Endodermal cell (in vitro differentiated cells): ENCODE data around the gene ADAMTS12. TPM values are rescaled to one million over a fixed set of nuclear protein-coding genes. Genes with fewer than 3 reads are reported as not detected.

Source experiments
- DNase-seq: peaks from one replicate; pipeline ENCODE4 v3.0.0-alpha.2; 2017
- H3K27ac ChIP-seq: 2 replicates; pipeline ENCODE4 v1.5.1; 2013; ENCODE audit warnings: mild to moderate bottlenecking, low read depth, low read length, moderate library complexity
- H3K27me3 ChIP-seq: 2 replicates; pipeline ENCODE4 v1.6.1; 2013; ENCODE audit warnings: mild to moderate bottlenecking, low read length, moderate library complexity; ENCODE audit not compliant: insufficient read depth, control insufficient read depth, poor library complexity, severe bottlenecking
- H3K36me3 ChIP-seq: 2 replicates; pipeline ENCODE4 v1.7.0; 2013; ENCODE audit warnings: mild to moderate bottlenecking, low read length, moderate library complexity; ENCODE audit not compliant: control insufficient read depth, insufficient read depth
- H3K4me1 ChIP-seq: one replicate; pipeline ENCODE4 v1.7.0; 2013; ENCODE audit warnings: low read length; ENCODE audit not compliant: control insufficient read depth, insufficient read depth
- H3K4me3 ChIP-seq: 2 replicates; pipeline ENCODE4 v1.5.1; 2013; ENCODE audit warnings: mild to moderate bottlenecking, low read length, moderate library complexity
- H3K9ac ChIP-seq: 2 replicates; pipeline ENCODE4 v1.6.1; 2013; ENCODE audit warnings: mild to moderate bottlenecking, low read length, moderate library complexity; ENCODE audit not compliant: poor library complexity, severe bottlenecking; ENCODE audit errors: extremely low read depth
- H3K9me3 ChIP-seq: 2 replicates; pipeline ENCODE4 v1.6.1; 2013; ENCODE audit warnings: mild to moderate bottlenecking, low read length, moderate library complexity; ENCODE audit not compliant: control insufficient read depth
- H3K27ac Mint-ChIP-seq: 2 replicates; pipeline ENCODE4 v1.8.0; 2020; ENCODE audit warnings: mixed read lengths
- H3K27me3 Mint-ChIP-seq: 2 replicates; pipeline ENCODE4 v1.8.0; 2021; ENCODE audit warnings: mild to moderate bottlenecking, mixed read lengths; ENCODE audit not compliant: insufficient read depth
- H3K36me3 Mint-ChIP-seq: 2 replicates; pipeline ENCODE4 v1.8.0; 2020; ENCODE audit warnings: low read depth, mixed read lengths
- H3K4me1 Mint-ChIP-seq: 2 replicates; pipeline ENCODE4 v1.8.0; 2020; ENCODE audit warnings: mixed read lengths
- H3K4me3 Mint-ChIP-seq: 2 replicates; pipeline ENCODE4 v1.8.0; 2020; ENCODE audit warnings: mild to moderate bottlenecking, moderate library complexity, mixed read lengths
- H3K9me3 Mint-ChIP-seq: 2 replicates; pipeline ENCODE4 v1.8.0; 2020; ENCODE audit warnings: mild to moderate bottlenecking, mixed read lengths
- CTCF ChIP-seq: fragments of 200-600 bp; sonication (generic); conservative IDR thresholded peaks from 2 replicates; pipeline ENCODE4 v1.5.0; 2021; ENCODE audit warnings: antibody characterized with exemption, mild to moderate bottlenecking
- WGBS, 2 experiments: methylation state at CpG; one replicate each; pipeline versions ENCODE4 v1.1.5 to v1.1.7; 2013; ENCODE audit warnings: missing lambda C conversion rate in 2 of 2, mixed read lengths in 1 of 2; ENCODE audit not compliant: insufficient coverage in 1 of 2, insufficient read length in 1 of 2; 5-methylcytosine and 5-hydroxymethylcytosine counted together
- total RNA-seq, 2 donors: library from RNA; stranded (reverse); fragmentation: NEBNext Ultra II Directional in 1 of 2; extraction: Animal tissue kit (Norgen Biotek cat#: 25700) in 1 of 2; gene quantifications; 2 replicates in 1 of 2; 3 replicates in 1 of 2; pipeline ENCODE4 v1.2.1, GENCODE V29; 2021

Gene ADAMTS12
- total RNA-seq, 2 donors from 2014 or later = 80.2 to 123 TPM

GRCh38 chr5:33810491-33811120 is 81.2 kb downstream of the ADAMTS12 start:
- no peak overlapping the region for H3K9ac ChIP-seq
- TF ChIP-seq CTCF = no peak
- H3K27ac ChIP-seq = no peak overlapping the region
- H3K9me3 ChIP-seq = no peaks in the 10 kb centered on the region
- H3K27me3 ChIP-seq = no peaks in the 10 kb centered on the region
- DNase-seq = no peak
- 92 to 96% methylated on average over 2 to 3 of the region's 3 CpGs for WGBS, 2 experiments
- no peak overlapping the region for H3K4me3 Mint-ChIP-seq
- no peaks in the 10 kb centered on the region for H3K36me3 ChIP-seq
- peaks cover 5% of the 10 kb centered on the region for H3K4me1 Mint-ChIP-seq
- no peak overlapping the region for H3K27ac Mint-ChIP-seq
- no peaks in the 10 kb centered on the region for H3K27me3 Mint-ChIP-seq
- no peaks in the 10 kb centered on the region for H3K4me1 ChIP-seq
- H3K9me3 Mint-ChIP-seq = no peaks in the 10 kb centered on the region
- H3K36me3 Mint-ChIP-seq = peaks cover 14% of the 10 kb centered on the region
- no peak overlapping the region for H3K4me3 ChIP-seq

GRCh38 chr5:33809936-33810335 is 81.9 kb downstream of the ADAMTS12 start:
- Histone ChIP-seq H3K9me3 (no peaks in the 10 kb centered on the region), H3K36me3 (no peaks in the 10 kb centered on the region), H3K27me3 (no peaks in the 10 kb centered on the region), H3K9ac (no peak overlapping the region), H3K27ac (no peak overlapping the region), H3K4me1 (no peaks in the 10 kb centered on the region), H3K4me3 (no peak overlapping the region)
- Mint-ChIP-seq H3K27me3 (no peaks in the 10 kb centered on the region), H3K9me3 (no peaks in the 10 kb centered on the region), H3K36me3 (peaks cover 15% of the 10 kb centered on the region), H3K27ac (no peak overlapping the region), H3K4me1 (peaks cover 5% of the 10 kb centered on the region), H3K4me3 (no peak overlapping the region)
- 93% methylated on average over 1 of the region's 1 CpG; no CpG with 5 or more reads in 1 of the 2 experiments for WGBS, 2 experiments
- no peak for TF ChIP-seq CTCF
- DNase-seq = no peak

GRCh38 chr5:33808699-33809098 is 83.1 kb downstream of the ADAMTS12 start:
- H3K27ac Mint-ChIP-seq = no peak overlapping the region
- H3K36me3 Mint-ChIP-seq = peaks cover 15% of the 10 kb centered on the region
- no peaks in the 10 kb centered on the region for H3K27me3 Mint-ChIP-seq
- Histone ChIP-seq H3K4me3 (no peak overlapping the region), H3K9ac (no peak overlapping the region), H3K9me3 (no peaks in the 10 kb centered on the region), H3K27ac (no peak overlapping the region), H3K4me1 (no peaks in the 10 kb centered on the region), H3K36me3 (no peaks in the 10 kb centered on the region), H3K27me3 (no peaks in the 10 kb centered on the region)
- DNase-seq = no peak
- no peaks in the 10 kb centered on the region for H3K9me3 Mint-ChIP-seq
- H3K4me3 Mint-ChIP-seq = no peak overlapping the region
- no peak for TF ChIP-seq CTCF
- 61 to 81% methylated on average over 2 to 4 of the region's 4 CpGs for WGBS, 2 experiments
- H3K4me1 Mint-ChIP-seq = peaks cover 5% of the 10 kb centered on the region
